GM12878 (cell line): Measurements from ENCODE around the gene HEMK1. TPM values are rescaled to one million over a fixed set of nuclear protein-coding genes. Genes with fewer than 3 reads are reported as not detected.

Source experiments
- ATAC-seq: fragments of 200-7000 bp; cut with Tn5 transposase; 3 replicates; pipeline ENCODE4 v1.9.1; 2020; ENCODE audit warnings: mild to moderate bottlenecking, moderate library complexity
- BruUV-seq: library from RNA; stranded (reverse); fragments of 400-500 nt; replicated peaks from 2 replicates; lab custom pipeline; 2021; lab: Mats Ljungman, UMichigan
- CTCF ChIA-PET: fragments of 300-600 bp; sonication (Branson Sonifier 250); formaldehyde crosslinking; extraction: SDS; loops from one replicate; lab custom pipeline; 2021; ENCODE audit warnings: inconsistent platforms; lab: Yijun Ruan, JAX
- POLR2A ChIA-PET: fragments of 350-600 bp; formaldehyde crosslinking; extraction: SDS; loops from one replicate; lab custom pipeline; 2021; ENCODE audit warnings: inconsistent platforms; lab: Charles Lee
- RAD21 ChIA-PET: fragments of 300-600 bp; sonication (Branson Sonifier 250); formaldehyde crosslinking; loops from one replicate; lab custom pipeline; 2023; ENCODE audit warnings: antibody characterized with exemption; ENCODE audit not compliant: unreplicated experiment; lab: Charles Lee
- SMC1A ChIA-PET: fragments of 300-600 bp; sonication (Branson Sonifier 250); formaldehyde crosslinking; loops from one replicate; lab custom pipeline; 2023; ENCODE audit not compliant: unreplicated experiment, uncharacterized antibody; lab: Charles Lee
- DNase-seq: peaks from one replicate; pipeline ENCODE4 v3.0.0-alpha.2; 2011; ENCODE audit warnings: low read depth, low spot score
- FAIRE-seq: peaks from 3 replicates; lab custom pipeline; 2011; peaks lifted over from hg19 to GRCh38; lab: Jason Lieb, UNC
- H2AFZ ChIP-seq: 2 replicates; pipeline ENCODE4 v1.6.0; 2011; ENCODE audit warnings: low read depth, low read length, control low read depth; ENCODE audit not compliant: control insufficient read depth
- H3K27ac ChIP-seq: 2 replicates; pipeline ENCODE4 v1.5.1; 2011; ENCODE audit warnings: control low read depth; ENCODE audit not compliant: control insufficient read depth, insufficient read depth
- H3K27me3 ChIP-seq, 2 experiments: replicated peaks in 1 of 2; 2 replicates each; pipeline versions ENCODE4 v1.6.0 to v1.6.1; 2011; ENCODE audit warnings: low read length in 1 of 2; ENCODE audit not compliant: control insufficient read depth in 2 of 2, insufficient read depth in 2 of 2
- H3K36me3 ChIP-seq, 2 experiments: 2 replicates each; pipeline ENCODE4 v1.5.1; 2011; ENCODE audit warnings: low read length in 1 of 2; ENCODE audit not compliant: control insufficient read depth in 2 of 2, insufficient read depth in 2 of 2
- H3K4me1 ChIP-seq: 2 replicates; pipeline ENCODE4 v1.6.1; 2011; ENCODE audit warnings: mild to moderate bottlenecking, low read length, moderate library complexity, mixed read lengths; ENCODE audit not compliant: control insufficient read depth, insufficient read depth
- H3K4me2 ChIP-seq: 2 replicates; pipeline ENCODE4 v1.6.0; 2011; ENCODE audit warnings: control low read depth; ENCODE audit not compliant: control insufficient read depth, insufficient read depth
- H3K4me3 ChIP-seq: fragments of 200-600 bp; sonication (generic); 2 replicates; pipeline ENCODE4 v1.5.1; 2016
- H3K79me2 ChIP-seq: 2 replicates; pipeline ENCODE4 v1.6.0; 2011; ENCODE audit warnings: low read length; ENCODE audit not compliant: control insufficient read depth, insufficient read depth
- H3K9ac ChIP-seq: 2 replicates; pipeline ENCODE4 v1.8.0; 2011; ENCODE audit warnings: low read length, control low read depth, mixed read lengths; ENCODE audit not compliant: control insufficient read depth, insufficient read depth
- H3K9me3 ChIP-seq: replicated peaks from 3 replicates; pipeline ENCODE4 v1.5.1; 2011; ENCODE audit warnings: mild to moderate bottlenecking, low read length; ENCODE audit not compliant: control insufficient read depth, insufficient read depth
- H4K20me1 ChIP-seq: 2 replicates; pipeline ENCODE4 v1.6.0; 2011; ENCODE audit not compliant: control insufficient read depth, insufficient read depth
- ATF7 ChIP-seq: fragments of 450-650 bp; IDR thresholded peaks from 2 replicates; pipeline ENCODE4 v1.6.1; 2016; ENCODE audit warnings: low read depth, mild to moderate bottlenecking
- CREM ChIP-seq: IDR thresholded peaks from 2 replicates; pipeline ENCODE4 v1.6.1; 2014; ENCODE audit warnings: antibody characterized with exemption, low read depth
- DPF2 ChIP-seq: fragments of 450-650 bp; IDR thresholded peaks from 2 replicates; pipeline ENCODE4 v1.6.1; 2017; ENCODE audit warnings: mild to moderate bottlenecking
- EED ChIP-seq: sonication (generic); IDR thresholded peaks from 2 replicates; pipeline ENCODE4 v1.6.1; 2016; ENCODE audit warnings: antibody characterized with exemption, low read depth
- ESRRA ChIP-seq: IDR thresholded peaks from 2 replicates; pipeline ENCODE4 v1.6.1; 2012; ENCODE audit warnings: mild to moderate bottlenecking, low read length, improper control_type of control experiment
- ETV6 ChIP-seq, 2 experiments: fragments of 450-650 bp in 1 of 2; IDR thresholded peaks in 1 of 2; conservative IDR thresholded peaks in 1 of 2; 2 replicates each; pipeline ENCODE4 v1.6.1; 2014; ENCODE audit warnings: antibody characterized with exemption in 1 of 2, borderline replicate concordance in 1 of 2, low read depth in 1 of 2, mild to moderate bottlenecking in 1 of 2, moderate library complexity in 1 of 2
- GABPA ChIP-seq: IDR thresholded peaks from 2 replicates; pipeline ENCODE4 v1.6.1; 2014; ENCODE audit warnings: antibody characterized with exemption, low read depth, mild to moderate bottlenecking, inconsistent platforms
- GATAD2B ChIP-seq: fragments of 450-650 bp; conservative IDR thresholded peaks from 2 replicates; pipeline ENCODE4 v1.6.1; 2017; ENCODE audit warnings: low read depth, mild to moderate bottlenecking, moderate library complexity
- MEF2B ChIP-seq: fragments of 450-650 bp; IDR thresholded peaks from 2 replicates; pipeline ENCODE4 v1.6.1; 2018; ENCODE audit warnings: mild to moderate bottlenecking, moderate library complexity; ENCODE audit not compliant: partially characterized antibody, poor library complexity, severe bottlenecking
- MLLT1 ChIP-seq: fragments of 450-650 bp; IDR thresholded peaks from 2 replicates; pipeline ENCODE4 v1.6.1; 2016; ENCODE audit warnings: mild to moderate bottlenecking
- PAX5 ChIP-seq: IDR thresholded peaks from 2 replicates; pipeline ENCODE4 v1.6.1; 2011; ENCODE audit warnings: low read depth, low read length, borderline replicate concordance
- RELA ChIP-seq: fragments of 450-650 bp; IDR thresholded peaks from 2 replicates; pipeline ENCODE4 v1.8.0; 2014; ENCODE audit warnings: borderline replicate concordance; ENCODE audit not compliant: partially characterized antibody
- SIX5 ChIP-seq: IDR thresholded peaks from 2 replicates; pipeline ENCODE4 v1.6.1; 2011; ENCODE audit warnings: mild to moderate bottlenecking, low read depth, low read length, moderate library complexity; ENCODE audit not compliant: severe bottlenecking
- TCF12 ChIP-seq: IDR thresholded peaks from 2 replicates; pipeline ENCODE4 v1.6.1; 2011; ENCODE audit warnings: low read depth, mild to moderate bottlenecking, low read length
- WGBS: methylation state at CpG from one replicate; pipeline ENCODE4 v1.1.6; 2016; ENCODE audit warnings: low lambda C conversion rate; ENCODE audit not compliant: insufficient replicate concordance, insufficient coverage; ENCODE audit errors: missing lambda C conversion rate; 5-methylcytosine and 5-hydroxymethylcytosine counted together
- in situ Hi-C: fragments of 300-500 bp; cut with MboI; formaldehyde crosslinking; loops from 9 replicates; pipeline ENCODE4 v1.14.3; 2018; ENCODE audit warnings: mixed read lengths
- intact Hi-C: fragments of 100-400 bp; cut with micrococcal nuclease; formaldehyde crosslinking; loops from one replicate; pipeline ENCODE4 v1.14.2; 2022; ENCODE audit not compliant: unreplicated experiment
- polyA plus RNA-seq, 11 experiments: library from polyadenylated mRNA; depleted of rRNA in 4 of 11; unstranded in 6 of 11; stranded (reverse) in 5 of 11; fragments of >200 nt; fragmentation: Nextera tagmentation in 4 of 11; fragmentation: Illumina TruSeq in 1 of 11; extraction: Ambion mirVana in 4 of 11; extraction: Trizol in 1 of 11; gene quantifications; 1 replicate in 1 of 11; 2 replicates in 10 of 11; pipeline versions ENCODE4 v1.2.1 to v1.2.3, GENCODE V29; 2011 to 2016; ENCODE audit warnings: inconsistent platforms in 2 of 11, missing spikeins in 2 of 11, low read depth in 1 of 11
- total RNA-seq, 4 experiments: library from RNA; depleted of rRNA in 3 of 4; stranded (reverse); fragments of >200 nt in 3 of 4; fragmentation: Illumina TruSeq in 1 of 4; extraction: Trizol in 1 of 4; gene quantifications; 2 replicates each; pipeline versions ENCODE4 v1.2.1 to v1.2.3, GENCODE V29; 2013 to 2021
- TF ChIP-seq, protein P1 (sequence below): fragments of 450-650 bp; IDR thresholded peaks from 2 replicates; pipeline ENCODE4 v1.6.1; 2017; ENCODE audit warnings: mild to moderate bottlenecking, moderate library complexity

The HEMK1 gene
- total and polyA plus RNA-seq, 10 of the 15 experiments (the other 5 are each of a cell fraction or from before 2014, with no cell fraction given) = 2.8 to 19.0 (median 12.0) TPM

- no peak for TF ChIP-seq SIX5
Observed at GRCh38 chr3:50622881-50623280, 53.6 kb downstream of the HEMK1 start (continued).

DNA sequence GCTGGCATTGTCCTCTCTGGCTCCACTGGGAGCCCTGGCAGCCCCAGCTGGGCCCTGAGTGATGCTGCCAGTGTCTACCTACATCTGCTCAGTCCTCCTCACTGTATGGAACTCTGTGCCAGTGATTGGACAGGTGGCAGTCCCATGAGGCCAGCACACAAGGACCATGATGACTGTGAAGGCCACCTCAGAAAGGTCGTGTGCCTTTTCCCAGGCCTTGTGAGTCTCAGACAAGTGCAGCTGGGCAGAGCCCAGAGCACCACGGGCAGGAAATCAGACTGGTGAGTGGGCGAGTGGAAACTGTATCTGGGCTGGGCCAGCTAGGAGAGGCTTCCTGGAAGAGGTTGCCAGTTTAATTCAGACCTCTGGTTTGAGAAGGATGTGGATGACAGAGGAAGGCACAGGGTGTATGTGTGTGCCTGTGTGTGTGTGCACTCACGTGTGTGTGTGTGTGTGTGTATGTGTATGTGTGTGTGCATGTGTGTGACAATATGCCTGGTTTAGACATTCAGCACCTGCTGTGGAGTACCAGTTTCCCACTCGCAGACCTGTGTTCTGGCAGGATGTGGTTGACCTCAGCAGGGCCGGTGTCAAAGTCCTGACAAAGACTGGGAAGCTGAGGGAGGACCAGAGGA, 54.6 kb downstream of the HEMK1 start:
- H3K4me2 ChIP-seq = peak overlapping the region; percentile 51
- no peaks in the 10 kb centered on the region for H4K20me1 ChIP-seq
- H3K9me3 ChIP-seq = no peaks in the 10 kb centered on the region
- peak; percentile 66 for ATAC-seq
- H2AFZ ChIP-seq = no peak overlapping the region
- 2% methylated on average over 6 of the region's 6 CpGs for WGBS
- in situ Hi-C loops (loop anchor here (25.0 kb wide), 1 partner anchor 1063 kb away; no protein-coding TSS in a partner anchor), intact Hi-C loops (no loop called here)
- no peak overlapping the region for H3K4me3 ChIP-seq
- H3K27me3 ChIP-seq = no peaks in the 10 kb centered on the region
- ChIA-PET POLR2A (interaction anchor here (0.9 to 1.3 kb wide), 2 partner anchors 11 to 33 kb away, joined by 3 read pairs; no protein-coding TSS in a partner anchor), RAD21 (interaction anchor here (0.9 to 2.0 kb wide), 2 partner anchors 12 to 55 kb away, joined by 3 to 4 read pairs; partner anchors contain the start of genes CISH and HEMK1), SMC1A (interaction anchor here (1.0 to 3.5 kb wide), 4 partner anchors 8 to 29 kb away, joined by 3 to 12 read pairs (median 4); no protein-coding TSS in a partner anchor), CTCF (interaction anchor here (0.6 to 12.7 kb wide), 5 partner anchors 8 to 81 kb away, joined by 3 to 250 read pairs (median 3); partner anchors contain the start of genes CISH and MAPKAPK3)
- H3K36me3 ChIP-seq = peaks cover 0 to 1% of the 10 kb centered on the region in 2 experiments; a peak in 1 of 4 replicates
- DNase-seq = no peak
- BruUV-seq = no TSS peak
- H3K27ac ChIP-seq = peak overlapping the region; percentile 9; the same call in 1 of the 2 replicates
- no peak overlapping the region for H3K9ac ChIP-seq
- H3K4me1 ChIP-seq = peaks cover 31% of the 10 kb centered on the region
- H3K79me2 ChIP-seq = no peaks in the 10 kb centered on the region
- peak; percentile 91 for FAIRE-seq
- TF ChIP-seq MLLT1 (peak; percentile 56; the same call in 1 of the 2 replicates), CREM (no peak; the same call in 1 of the 2 replicates), PAX5 (peak; percentile 21; the same call in 1 of the 2 replicates), ESRRA (no peak), GABPA (peak; percentile 47; the same call in 1 of the 2 replicates), ATF7 (peak; percentile 40; the same call in 1 of the 2 replicates), DPF2 (peak; percentile 60), EED (peak; percentile 84), TCF12 (peak; percentile 33; the same call in 1 of the 2 replicates), RELA (no peak), ETV6 (conservative IDR thresholded peaks at IDR 0.05 in 1 of 2, IDR thresholded peaks at IDR 0.05 in 1 of 2; ENCODE audit: borderline replicate concordance in 1 of 2, low read depth in 1 of 2) (0 out of 4 replicates have a peak, but pooled peaks of 1 of the 2 experiments have one; percentile 17), MEF2B (peak; percentile 21), GATAD2B (0 out of 2 replicates have a peak, but pooled peaks have one; percentile 19)
- TF ChIP-seq, protein P1, sequence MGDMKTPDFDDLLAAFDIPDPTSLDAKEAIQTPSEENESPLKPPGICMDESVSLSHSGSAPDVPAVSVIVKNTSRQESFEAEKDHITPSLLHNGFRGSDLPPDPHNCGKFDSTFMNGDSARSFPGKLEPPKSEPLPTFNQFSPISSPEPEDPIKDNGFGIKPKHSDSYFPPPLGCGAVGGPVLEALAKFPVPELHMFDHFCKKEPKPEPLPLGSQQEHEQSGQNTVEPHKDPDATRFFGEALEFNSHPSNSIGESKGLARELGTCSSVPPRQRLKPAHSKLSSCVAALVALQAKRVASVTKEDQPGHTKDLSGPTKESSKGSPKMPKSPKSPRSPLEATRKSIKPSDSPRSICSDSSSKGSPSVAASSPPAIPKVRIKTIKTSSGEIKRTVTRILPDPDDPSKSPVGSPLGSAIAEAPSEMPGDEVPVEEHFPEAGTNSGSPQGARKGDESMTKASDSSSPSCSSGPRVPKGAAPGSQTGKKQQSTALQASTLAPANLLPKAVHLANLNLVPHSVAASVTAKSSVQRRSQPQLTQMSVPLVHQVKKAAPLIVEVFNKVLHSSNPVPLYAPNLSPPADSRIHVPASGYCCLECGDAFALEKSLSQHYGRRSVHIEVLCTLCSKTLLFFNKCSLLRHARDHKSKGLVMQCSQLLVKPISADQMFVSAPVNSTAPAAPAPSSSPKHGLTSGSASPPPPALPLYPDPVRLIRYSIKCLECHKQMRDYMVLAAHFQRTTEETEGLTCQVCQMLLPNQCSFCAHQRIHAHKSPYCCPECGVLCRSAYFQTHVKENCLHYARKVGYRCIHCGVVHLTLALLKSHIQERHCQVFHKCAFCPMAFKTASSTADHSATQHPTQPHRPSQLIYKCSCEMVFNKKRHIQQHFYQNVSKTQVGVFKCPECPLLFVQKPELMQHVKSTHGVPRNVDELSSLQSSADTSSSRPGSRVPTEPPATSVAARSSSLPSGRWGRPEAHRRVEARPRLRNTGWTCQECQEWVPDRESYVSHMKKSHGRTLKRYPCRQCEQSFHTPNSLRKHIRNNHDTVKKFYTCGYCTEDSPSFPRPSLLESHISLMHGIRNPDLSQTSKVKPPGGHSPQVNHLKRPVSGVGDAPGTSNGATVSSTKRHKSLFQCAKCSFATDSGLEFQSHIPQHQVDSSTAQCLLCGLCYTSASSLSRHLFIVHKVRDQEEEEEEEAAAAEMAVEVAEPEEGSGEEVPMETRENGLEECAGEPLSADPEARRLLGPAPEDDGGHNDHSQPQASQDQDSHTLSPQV = no peak
